Effector CD4-positive, alpha-beta T cell (primary cell): Measurements from ENCODE around the gene B4GALNT2.
"Not testable (repeated sequence)": the region's sequence is repeated elsewhere in the genome, so short reads cannot be mapped to it uniquely, and the experiment has no call there.

Experiments used
- DNase-seq: peaks from one replicate; pipeline ENCODE4 v3.0.0-alpha.2; 2020

The B4GALNT2 gene

DNA sequence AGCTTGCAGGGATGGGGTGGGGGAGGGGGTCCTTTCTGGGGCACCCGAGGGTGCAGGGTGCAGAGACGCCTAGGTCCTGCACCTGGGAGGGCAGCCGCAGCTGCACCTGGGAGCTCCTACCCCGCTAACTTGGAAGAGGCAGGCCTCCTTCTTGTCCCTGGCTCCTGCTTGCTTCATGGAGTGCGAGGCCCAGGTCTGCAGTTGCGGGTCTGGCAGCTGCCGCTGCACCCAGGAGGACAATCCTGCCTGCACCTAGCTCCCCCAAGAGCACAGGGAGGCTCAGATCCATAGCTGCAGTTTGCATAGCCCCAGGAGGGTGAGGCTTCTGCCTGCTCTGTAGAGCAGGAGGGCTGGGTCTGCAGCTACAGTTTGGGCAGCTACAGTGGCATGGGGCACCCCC lies 51.2 kb downstream of the B4GALNT2 start:
- no peak for DNase-seq

DNA sequence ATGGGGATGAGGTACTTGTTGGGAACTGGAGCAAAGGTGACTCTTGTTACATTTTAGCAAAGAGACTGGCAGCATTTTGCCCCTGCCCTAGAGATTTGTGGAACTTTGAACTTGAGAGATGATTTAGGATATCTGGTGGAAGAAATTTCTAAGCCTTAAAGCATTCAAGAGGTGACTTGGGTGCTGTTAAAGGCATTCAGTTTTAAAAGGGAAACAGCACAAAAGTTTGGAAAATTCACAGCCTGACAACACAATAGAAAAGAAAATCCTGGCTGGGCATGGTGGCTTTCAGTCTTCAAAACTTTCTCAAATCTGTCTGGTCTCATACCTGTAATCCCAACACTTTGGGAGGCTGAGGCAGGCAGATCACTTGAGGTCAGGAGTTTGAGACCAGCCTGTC lies 52.0 kb downstream of the B4GALNT2 start:
- DNase-seq, result not testable (repeated sequence)

DNA sequence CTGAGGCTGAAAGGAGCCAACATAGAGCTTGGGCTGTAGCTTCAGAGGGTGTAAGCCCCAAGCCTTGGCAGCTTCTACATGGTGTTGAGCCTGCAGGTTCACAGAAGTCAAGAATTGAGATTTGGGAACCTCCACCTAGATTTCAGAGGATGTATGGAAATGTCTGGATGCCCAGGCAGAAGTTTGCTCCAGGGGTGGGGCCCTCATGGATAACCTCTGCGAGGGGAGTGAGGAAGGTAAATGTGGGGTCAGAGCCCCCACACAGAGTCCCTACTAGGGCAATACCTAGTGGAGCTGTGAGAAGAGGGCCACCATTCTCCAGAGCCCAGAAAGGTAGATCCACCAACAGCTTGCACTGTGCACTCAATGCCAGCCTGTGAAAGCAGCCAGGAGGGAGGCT lies 52.8 kb downstream of the B4GALNT2 start:
- not testable (repeated sequence) for DNase-seq

DNA sequence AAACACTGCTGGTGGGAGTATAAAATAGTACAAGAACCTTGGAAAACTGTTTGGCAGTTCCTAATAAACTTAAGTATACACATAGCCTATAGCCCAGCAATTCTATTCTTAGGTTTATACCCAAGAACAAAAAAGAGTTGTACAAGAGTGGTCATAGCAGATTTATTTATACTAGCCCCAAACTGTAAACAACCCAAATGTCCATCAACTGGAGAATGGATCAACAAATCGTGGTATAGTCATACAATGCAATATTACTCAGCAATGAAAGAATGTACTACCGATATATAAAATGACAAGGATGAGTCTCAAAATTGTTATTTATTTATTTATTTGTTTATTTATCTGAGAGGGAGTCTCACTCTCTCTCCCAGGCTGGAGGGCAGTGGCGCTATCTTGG lies 54.7 kb downstream of the B4GALNT2 start:
- DNase-seq, result no peak

DNA sequence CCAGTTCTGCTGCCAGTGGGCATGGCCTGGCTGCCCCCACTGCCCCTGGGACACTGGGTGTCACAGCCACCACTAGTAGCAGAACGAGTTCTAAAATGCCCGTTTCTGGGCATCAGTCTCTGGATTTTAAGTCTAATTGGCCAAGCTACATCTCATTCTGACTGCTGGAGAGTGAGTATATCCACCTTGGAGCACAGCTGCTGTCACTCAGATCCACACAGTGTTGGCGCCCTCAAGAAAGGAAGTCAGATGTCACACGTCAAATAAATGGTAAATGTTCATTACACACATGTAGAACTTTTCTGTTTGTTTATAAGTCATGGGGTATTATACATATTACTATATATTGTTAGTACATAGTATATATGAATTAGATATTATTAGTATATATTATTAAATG lies 58.4 kb downstream of the B4GALNT2 start:
- DNase-seq, result no peak

DNA sequence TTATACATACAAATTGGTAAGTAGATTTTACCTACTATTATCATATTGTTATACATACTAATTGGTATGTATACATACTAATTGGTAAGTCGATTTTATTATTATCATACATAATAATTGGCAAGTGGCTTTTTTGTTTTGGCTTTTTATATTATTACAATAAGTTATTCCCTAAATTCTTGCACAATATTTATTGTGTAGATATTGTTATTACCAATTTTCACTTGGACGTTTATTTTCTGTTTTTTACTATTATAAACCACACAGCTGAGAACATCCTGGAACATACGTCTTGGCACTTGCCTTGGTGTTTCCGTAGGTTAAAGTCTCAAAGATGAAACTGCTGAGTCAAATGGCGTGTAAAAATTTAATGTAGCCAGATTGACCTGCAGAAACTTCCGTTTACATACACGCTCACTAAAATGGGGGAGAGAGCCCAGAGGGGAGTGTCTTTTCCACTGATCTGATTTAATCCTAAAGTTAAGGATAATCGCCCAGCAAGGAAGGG lies 58.9 kb downstream of the B4GALNT2 start:
- no peak for DNase-seq

DNA sequence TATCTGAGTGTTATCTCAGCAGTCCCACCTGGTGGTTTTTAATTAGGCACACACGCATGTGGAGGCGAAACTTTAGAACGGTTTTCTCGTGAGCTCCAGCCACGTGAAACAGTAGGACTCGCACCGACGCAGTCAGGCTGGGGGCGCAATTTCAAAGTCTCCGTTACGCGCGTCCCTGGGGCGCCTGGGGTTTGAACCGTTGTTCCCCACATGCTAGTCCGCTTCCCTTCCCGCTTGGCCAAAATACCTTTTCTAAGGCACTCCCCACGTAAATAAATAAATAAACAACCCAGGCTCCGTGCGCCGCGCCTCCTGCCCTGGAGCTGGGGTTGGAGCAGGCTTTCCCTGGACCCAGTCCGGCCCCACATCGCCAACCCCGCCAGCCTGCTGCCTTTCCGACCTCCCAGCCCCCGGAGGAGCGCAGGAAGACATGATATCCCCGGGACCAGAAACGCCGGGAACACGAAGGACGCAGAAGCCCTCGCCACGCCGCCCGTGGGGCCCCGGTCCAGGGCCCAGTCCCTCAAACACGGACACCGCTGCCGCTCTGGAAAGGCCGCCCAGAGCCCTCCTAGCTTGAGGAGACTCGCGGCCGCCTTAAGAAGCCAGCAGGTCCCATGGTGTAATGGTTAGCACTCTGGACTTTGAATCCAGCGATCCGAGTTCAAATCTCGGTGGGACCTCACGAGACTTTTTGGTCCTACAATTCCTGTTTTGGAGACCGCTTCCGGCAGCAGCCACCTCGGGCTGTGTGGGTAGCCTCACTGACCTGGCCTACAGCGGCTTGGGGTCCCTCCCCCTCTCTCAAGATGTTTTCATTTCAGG lies 59.6 kb downstream of the B4GALNT2 start:
- peak; percentile 82 for DNase-seq

DNA sequence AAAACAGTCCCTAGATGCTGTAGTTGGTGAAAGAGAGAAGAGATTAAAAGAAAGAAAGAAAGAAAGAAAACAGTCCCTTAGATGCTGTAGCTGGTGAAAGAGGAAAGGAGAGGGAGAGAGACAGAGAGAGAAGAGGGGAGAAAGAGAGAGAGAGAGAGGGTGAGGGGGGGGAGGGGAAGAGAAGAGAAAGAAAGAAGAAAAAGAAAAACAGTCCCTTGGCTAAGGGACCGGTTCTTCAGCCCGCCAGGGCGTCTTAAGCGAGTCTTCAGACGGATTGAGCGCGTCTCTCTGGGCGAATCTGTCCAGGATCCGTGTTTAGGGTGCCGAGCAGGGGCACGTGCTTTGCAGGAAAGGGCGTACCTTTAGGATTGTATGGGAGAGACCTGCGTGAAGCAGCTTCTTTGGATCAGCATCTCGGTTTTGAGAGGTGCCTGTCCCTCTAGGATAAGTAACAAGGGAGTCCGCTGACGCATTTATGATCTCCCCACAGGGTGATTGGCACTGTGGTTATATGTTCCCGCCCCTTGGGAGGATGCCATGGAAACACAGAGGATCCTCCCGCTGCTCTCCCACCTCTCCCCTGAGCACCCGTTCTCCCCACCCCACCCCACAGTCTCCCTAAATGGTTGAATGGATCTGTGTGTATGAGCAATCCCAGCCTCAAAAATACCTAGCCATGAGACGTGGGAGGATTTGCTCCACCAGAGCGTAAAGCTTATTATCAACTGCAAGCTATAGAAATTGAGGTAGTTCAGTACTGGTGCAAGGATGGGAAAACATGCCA lies 61.1 kb downstream of the B4GALNT2 start:
- DNase-seq, result no peak

DNA sequence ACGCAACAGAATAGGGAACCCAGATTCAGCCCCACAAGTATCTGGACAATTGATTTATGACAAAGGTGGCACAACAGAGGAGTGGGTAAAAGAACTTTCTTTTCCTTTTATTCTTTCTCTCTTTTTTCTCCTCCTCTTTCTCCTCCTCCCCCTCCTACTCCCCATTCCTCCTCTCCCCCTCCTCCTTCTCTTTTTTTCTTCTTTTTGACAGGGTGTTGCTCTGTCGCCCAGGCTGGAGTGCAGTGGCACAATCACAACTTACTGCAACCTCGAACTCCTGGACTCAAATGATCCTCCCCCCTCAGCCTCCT lies 61.7 kb downstream of the B4GALNT2 start:
- no peak for DNase-seq

DNA sequence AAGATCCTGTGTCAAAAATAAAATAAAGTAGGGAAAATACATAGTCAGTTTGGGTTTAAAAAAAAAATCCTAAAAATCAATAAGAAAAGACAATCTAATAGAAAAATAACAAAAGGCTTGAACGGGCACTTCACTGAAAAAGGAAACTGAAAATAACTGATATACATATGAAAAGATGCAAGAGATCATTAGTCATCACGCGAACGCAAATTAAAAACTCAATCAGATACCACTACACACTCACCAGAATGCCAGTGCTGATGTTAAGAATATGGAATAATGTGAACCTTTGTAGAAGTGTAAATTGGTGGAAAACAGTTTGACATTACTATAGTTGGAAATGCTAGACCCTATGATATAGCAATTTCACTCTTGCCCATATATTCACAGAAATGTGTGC lies 63.2 kb downstream of the B4GALNT2 start:
- no peak for DNase-seq

DNA sequence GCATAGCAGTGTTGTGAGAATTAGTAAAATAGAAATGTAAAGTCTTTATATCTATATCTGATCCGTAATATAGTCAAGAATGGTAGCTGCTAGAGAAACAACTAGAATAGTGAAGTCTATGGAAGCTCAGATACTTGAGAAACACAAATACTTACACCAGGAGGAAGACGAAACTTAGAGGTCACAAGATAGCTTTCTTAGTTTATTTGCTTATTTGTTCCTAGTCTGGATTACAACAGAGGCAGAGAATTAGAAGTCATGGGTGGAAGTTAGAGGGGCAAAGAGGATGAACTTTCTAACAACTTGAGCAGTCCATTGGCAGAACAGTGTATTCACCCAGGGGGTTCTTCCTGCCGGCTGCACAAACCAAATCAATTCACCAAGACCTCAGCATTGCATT lies 64.0 kb downstream of the B4GALNT2 start:
- no peak for DNase-seq

DNA sequence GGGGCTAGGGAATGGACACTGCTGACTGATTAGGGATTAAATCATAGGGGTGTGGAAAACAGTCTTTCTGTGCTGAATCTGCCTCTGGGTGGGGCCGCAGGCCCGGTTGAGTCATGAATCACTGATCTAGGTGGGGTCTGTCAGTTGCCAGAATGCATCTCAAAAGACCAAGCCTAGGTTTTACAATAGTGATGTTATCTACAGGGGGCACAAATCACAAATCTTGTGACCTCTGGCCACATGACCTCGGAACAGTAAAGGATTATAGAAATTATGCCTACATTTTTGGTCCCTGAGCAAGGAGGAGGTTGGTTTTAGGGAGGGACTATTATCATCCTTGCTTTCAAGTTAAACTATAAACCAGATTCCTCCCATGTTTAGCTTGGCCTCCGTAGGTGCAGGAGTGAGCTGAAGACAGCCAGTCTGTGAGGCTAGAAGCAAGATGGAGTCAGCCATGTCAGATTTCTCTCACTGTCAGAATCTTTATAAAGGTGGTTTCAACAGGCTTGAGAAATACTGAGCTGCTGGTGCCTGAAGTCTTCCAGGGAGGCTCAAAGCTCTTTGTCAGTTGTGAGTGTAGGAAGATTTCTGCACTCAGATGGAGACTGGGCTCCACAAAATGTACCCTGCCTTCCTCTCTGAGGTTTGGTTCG lies 64.9 kb downstream of the B4GALNT2 start:
- DNase-seq, result no peak

DNA sequence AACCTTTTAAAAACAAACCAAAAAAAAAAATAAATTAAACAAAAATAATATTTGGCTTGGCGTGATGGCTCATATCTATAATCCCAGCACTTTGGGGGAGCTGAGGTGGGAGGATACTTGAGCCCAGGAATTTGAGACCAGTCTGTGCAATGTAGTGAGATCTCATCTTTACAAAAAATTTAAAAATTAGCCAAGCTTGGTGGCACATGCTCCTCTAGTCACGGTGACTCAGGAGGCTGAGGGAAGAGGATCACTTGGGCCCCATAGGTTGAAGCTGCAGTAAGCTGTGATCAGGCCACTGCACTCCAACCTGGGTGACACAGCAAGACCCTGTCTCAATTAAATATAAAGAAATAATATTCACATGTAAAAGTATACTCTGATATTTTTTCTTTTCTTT lies 65.6 kb downstream of the B4GALNT2 start:
- DNase-seq, result no peak

DNA sequence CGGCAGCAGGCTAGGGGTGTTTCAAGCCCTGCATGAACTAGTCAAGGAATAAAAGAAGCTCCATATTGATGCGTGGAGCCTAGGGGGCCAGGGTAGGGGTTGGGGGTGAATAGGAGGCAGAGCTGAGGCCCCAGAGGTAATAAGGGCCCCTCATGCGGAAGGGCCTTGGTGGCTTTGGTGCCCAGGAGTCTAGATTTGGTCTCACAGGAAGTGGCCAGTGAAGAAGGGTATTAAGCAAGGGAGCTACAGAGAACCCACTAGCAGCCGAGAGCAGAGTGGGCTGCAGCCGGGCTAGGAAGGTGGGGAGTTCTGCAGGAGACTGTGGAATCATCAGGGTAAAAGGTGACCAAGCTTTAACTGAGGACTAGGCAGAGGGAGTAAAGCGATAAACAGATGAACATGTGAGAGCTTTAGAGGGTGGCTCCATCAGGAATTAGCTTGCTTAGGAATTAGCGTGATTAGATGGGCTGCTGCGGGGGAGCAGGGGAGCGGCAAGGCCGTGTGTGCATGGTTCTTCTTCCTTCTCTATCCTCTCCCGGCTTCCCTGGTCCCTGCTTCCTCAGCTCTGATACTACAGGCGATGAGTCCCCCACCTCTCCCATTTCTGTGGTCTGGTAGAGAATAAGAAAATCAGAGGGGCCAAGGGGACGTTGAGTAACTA lies 68.0 kb downstream of the B4GALNT2 start:
- DNase-seq, result no peak

DNA sequence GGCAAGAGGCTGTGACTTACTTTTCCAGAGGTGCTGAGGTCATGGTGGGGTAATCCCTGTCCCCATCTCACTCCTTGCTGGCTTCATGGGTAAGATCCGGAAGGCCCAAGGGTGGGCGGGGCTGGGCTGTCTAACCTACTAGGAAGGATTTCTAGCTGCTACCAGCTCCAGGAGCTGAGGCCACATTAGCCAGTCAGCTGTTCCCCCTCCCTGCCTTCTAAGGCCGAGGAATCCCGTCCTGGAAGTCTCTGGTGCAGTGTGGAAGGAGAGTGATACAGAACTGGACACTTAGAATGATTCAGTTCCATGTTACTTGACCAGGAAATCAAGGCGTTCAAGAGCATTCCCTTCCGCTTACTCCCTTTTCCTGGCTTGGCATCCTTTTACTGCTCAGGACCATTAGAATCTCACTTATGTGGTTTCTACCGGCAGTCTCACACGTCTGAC lies 68.9 kb downstream of the B4GALNT2 start:
- DNase-seq, result no peak

DNA sequence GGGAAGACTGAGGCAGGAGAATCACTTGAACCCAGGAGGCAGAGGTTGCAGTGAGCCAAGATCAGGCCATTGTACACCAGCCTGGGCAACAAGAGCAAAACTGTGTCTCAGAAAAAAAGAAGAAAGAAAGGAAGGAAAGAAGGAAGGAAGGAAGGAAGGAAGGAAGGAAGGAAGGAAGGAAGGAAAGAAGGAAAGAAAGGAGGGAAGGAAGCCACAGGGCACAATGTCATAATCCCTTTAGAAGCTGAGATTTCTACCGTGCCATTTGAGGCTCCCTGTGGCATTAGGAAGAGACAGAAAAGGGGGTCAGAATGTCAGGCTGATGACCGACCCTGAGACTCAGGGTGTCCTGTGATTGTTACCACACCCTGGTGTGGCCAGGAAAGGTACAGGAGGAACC lies 71.2 kb downstream of the B4GALNT2 start:
- DNase-seq, result no peak

DNA sequence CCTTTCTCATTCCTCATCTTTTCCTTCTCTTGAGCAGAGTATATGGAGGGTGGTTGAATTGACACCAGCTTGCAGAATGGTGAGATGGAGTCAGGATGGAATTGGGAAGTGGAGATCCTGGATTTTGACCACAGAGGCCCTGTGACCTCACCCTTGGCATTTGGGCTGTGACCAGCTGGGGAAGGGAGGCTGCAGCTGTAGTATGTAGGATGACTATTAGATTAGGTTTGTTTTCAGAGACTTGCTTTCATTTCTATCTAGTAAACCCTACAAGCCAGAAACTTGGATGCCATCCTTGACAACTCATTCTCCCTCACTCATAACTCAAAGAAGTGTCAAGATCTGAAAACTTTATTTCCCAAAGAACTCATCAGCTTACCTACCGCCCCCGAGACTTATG lies 71.9 kb downstream of the B4GALNT2 start:
- no peak for DNase-seq

DNA sequence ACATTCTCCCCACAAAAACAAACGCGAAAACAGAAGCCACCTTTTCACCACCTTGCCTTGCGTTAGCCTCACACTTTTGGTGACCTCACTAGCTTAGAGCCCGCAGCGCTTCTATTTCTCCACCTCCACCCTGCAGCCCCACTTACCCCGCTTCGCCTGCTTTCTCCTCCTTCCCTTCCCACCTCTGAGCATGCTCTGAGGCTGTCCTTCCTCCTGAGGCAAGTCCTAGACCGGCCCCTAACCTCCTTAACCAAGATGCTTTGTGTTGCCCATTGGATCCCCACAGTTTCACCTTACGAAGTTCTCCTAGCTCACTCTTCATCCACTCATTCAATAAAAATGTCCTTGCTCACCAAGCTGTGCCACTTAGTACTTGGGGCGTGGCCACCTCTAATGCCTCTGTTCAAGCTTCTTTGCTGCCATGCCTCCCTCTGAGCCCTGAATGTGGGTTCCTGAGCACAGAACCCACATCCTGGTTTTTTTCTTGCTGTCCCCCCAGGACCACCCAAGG lies 76.5 kb downstream of the B4GALNT2 start:
- no peak for DNase-seq

DNA sequence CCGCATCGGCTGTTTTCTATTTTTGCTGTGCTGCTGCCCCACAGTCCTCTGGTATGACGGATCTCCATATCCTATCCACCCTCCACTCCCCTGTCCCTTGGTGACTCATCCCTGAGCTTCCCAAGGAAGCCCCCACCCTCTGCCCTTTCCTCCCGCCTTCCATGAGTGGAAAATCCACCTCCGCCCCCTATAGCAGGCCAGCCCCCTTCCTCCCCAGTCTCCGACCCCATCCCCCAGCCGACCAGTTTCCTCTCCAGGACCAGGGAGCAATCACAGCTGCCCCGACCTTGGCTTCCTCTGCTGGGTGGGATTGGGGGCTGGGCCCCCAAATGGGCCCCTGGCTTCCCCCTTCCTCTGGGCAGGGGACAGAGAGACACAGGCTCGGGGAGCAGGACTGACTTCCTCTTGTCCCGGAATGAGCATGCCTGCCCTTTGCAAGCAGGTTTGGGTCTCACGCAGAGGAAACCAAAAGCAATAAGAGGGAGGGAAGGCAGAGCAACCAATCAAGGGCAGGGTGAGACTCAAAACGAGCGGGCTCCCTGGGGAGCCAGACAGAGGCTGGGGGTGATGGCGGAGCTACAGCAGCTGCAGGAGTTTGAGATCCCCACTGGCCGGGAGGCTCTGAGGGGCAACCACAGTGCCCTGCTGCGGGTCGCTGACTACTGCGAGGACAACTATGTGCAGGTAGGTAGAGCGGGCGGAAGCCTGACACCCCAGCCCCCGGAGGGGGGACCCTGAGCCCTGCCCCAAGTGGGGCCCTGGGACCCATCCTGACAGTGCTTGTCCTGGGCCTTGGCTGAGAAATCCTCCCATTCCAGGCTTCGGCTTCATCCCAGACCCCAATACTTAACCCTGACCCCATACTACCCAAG lies 77.8 kb downstream of the B4GALNT2 start, which contains the start of the genes ABI3 and GNGT2:
Gene ABI3, plus strand, starts transcription at position 550 of the 872 bp plus-strand sequence. Its CDS starts 18 bp downstream, at position 568.
Gene GNGT2, minus strand, starts transcription at position 417 of the 872 bp plus-strand sequence. CDS start 3,152 bp downstream, outside the sequence.
- peak; percentile 44 for DNase-seq

DNA sequence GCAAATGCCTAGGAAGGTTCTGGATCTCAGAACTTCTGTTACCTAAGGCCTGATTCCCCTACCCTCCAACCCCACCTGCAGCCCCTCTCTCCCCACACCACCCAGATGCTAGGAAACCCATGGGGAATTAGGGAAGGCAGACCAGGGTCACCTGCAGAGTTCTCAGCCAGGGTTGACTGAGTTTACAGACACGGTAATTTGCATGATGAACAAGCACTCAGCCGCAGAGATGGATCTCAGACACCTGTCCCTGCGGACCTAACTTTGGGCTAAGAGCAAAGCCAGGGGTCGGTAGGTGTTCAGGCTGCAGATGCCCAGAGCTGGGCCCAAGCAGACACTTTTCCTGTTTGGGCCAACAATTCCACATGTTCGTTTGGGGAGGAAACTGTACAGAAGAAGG lies 80.8 kb downstream of the B4GALNT2 start:
- no peak for DNase-seq

DNA sequence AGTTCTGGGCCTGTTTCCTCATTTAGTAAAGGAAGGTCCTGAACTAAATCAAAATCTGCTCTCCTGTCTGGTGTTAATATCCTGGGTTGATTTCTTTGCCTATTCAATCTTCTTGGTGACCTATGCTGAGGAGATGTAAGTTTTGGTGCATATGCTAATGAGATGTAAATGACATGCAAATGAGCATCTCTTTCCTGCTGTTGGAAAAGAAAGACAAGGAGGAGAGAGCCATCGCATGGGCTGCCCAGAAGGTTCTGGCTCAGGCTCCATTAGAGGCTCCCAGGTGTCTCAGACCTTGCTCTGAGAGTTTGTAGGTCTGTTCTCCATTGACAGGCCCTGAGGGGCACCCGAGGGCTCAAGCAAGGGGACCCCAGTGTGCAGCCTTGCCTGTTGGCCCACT lies 81.3 kb downstream of the B4GALNT2 start:
- DNase-seq, result no peak
